Mesenchymal stem cell (in vitro differentiated cells and primary cell): ENCODE data around the gene HOXD11.

Source experiments
- DNase-seq: peaks from one replicate; pipeline ENCODE4 v3.0.0-alpha.2; 2013
- H2AFZ ChIP-seq: one replicate; pipeline ENCODE4 v1.6.1; 2013; ENCODE audit warnings: low read depth, mild to moderate bottlenecking, control low read depth, inconsistent platforms, low read length, moderate library complexity
- H2AK5ac ChIP-seq: 2 replicates; pipeline ENCODE4 v1.6.1; 2013; ENCODE audit warnings: low read length, moderate library complexity, mild to moderate bottlenecking, inconsistent platforms; ENCODE audit not compliant: severe bottlenecking
- H2BK120ac ChIP-seq: one replicate; pipeline ENCODE4 v1.6.1; 2013; ENCODE audit warnings: low read depth, mild to moderate bottlenecking, inconsistent platforms, low read length, moderate library complexity
- H2BK12ac ChIP-seq, 2 experiments: one replicate each; pipeline ENCODE4 v1.6.1; 2013; ENCODE audit warnings: inconsistent platforms in 2 of 2, low read length in 2 of 2, mild to moderate bottlenecking in 2 of 2, moderate library complexity in 2 of 2, control low read depth in 1 of 2
- H2BK15ac ChIP-seq: one replicate; pipeline ENCODE4 v1.6.1; 2013; ENCODE audit warnings: mild to moderate bottlenecking, low read depth, inconsistent platforms; ENCODE audit not compliant: poor library complexity, severe bottlenecking
- H2BK5ac ChIP-seq: 2 replicates; pipeline ENCODE4 v1.6.1; 2013; ENCODE audit warnings: low read depth, mild to moderate bottlenecking, low read length, control low read depth, inconsistent platforms; ENCODE audit not compliant: poor library complexity, severe bottlenecking
- H3K14ac ChIP-seq, 2 experiments: one replicate each; pipeline ENCODE4 v1.6.1; 2013; ENCODE audit warnings: inconsistent platforms in 2 of 2, low read length in 2 of 2, control low read depth in 1 of 2, mild to moderate bottlenecking in 1 of 2, moderate library complexity in 1 of 2
- H3K18ac ChIP-seq, 2 experiments: one replicate each; pipeline ENCODE4 v1.6.1; 2013; ENCODE audit warnings: inconsistent platforms in 2 of 2, low read length in 2 of 2, control low read depth in 1 of 2, low read depth in 1 of 2, mild to moderate bottlenecking in 1 of 2
- H3K23ac ChIP-seq, 2 experiments: one replicate each; pipeline ENCODE4 v1.6.1; 2013; ENCODE audit warnings: inconsistent platforms in 2 of 2, low read length in 2 of 2, mild to moderate bottlenecking in 2 of 2, moderate library complexity in 2 of 2, control low read depth in 1 of 2
- H3K27ac ChIP-seq: 2 replicates; pipeline ENCODE4 v1.5.1; 2013; ENCODE audit warnings: mild to moderate bottlenecking, moderate library complexity, low read length, control low read depth, inconsistent platforms; ENCODE audit not compliant: poor library complexity, severe bottlenecking
- H3K27me3 ChIP-seq, 2 experiments: 2 replicates each; pipeline versions ENCODE4 v1.6.1 to v1.7.0; 2013; ENCODE audit warnings: low read length in 2 of 2, mild to moderate bottlenecking in 2 of 2, moderate library complexity in 2 of 2, control low read depth in 1 of 2, inconsistent platforms in 1 of 2; ENCODE audit not compliant: control insufficient read depth in 1 of 2, insufficient read depth in 1 of 2
- H3K36me3 ChIP-seq, 2 experiments: 2 replicates each; pipeline versions ENCODE4 v1.6.1 to v1.7.0; 2013; ENCODE audit warnings: low read length in 2 of 2, control low read depth in 1 of 2, inconsistent platforms in 1 of 2, low read depth in 1 of 2, mild to moderate bottlenecking in 1 of 2; ENCODE audit not compliant: insufficient read depth in 2 of 2, control insufficient read depth in 1 of 2
- H3K4ac ChIP-seq, 2 experiments: one replicate each; pipeline ENCODE4 v1.6.1; 2013; ENCODE audit warnings: inconsistent platforms in 2 of 2, low read length in 2 of 2, mild to moderate bottlenecking in 2 of 2, moderate library complexity in 2 of 2, control low read depth in 1 of 2, low read depth in 1 of 2
- H3K4me1 ChIP-seq: 2 replicates; pipeline ENCODE4 v1.6.1; 2013; ENCODE audit warnings: low read depth, low read length, control low read depth; ENCODE audit not compliant: control insufficient read depth, insufficient read depth
- H3K4me2 ChIP-seq: 2 replicates; pipeline ENCODE4 v1.6.1; 2013; ENCODE audit warnings: low read length, mild to moderate bottlenecking, inconsistent platforms; ENCODE audit not compliant: poor library complexity, severe bottlenecking
- H3K4me3 ChIP-seq, 2 experiments: 2 replicates each; pipeline versions ENCODE4 v1.5.1 to v1.7.0; 2013; ENCODE audit warnings: low read length in 2 of 2, mild to moderate bottlenecking in 2 of 2, control low read depth in 1 of 2, low read depth in 1 of 2; ENCODE audit not compliant: insufficient read depth in 1 of 2
- H3K79me1 ChIP-seq: replicated peaks from 2 replicates; pipeline ENCODE4 v1.6.1; 2013; ENCODE audit warnings: mild to moderate bottlenecking, control low read depth, low read length, inconsistent platforms; ENCODE audit not compliant: poor library complexity, severe bottlenecking
- H3K9ac ChIP-seq: 2 replicates; pipeline ENCODE4 v1.7.0; 2013; ENCODE audit warnings: mild to moderate bottlenecking, low read length, moderate library complexity
- H3K9me3 ChIP-seq: 2 replicates; pipeline ENCODE4 v1.7.0; 2013; ENCODE audit warnings: mild to moderate bottlenecking, low read length; ENCODE audit not compliant: control insufficient read depth
- H4K8ac ChIP-seq: one replicate; pipeline ENCODE4 v1.6.1; 2013; ENCODE audit warnings: inconsistent platforms, mild to moderate bottlenecking, low read length, moderate library complexity
- H4K91ac ChIP-seq: one replicate; pipeline ENCODE4 v1.6.1; 2013; ENCODE audit warnings: mild to moderate bottlenecking, low read length, inconsistent platforms
- WGBS: methylation state at CpG from one replicate; pipeline ENCODE4 v1.1.7; 2013; ENCODE audit warnings: mixed read lengths; 5-methylcytosine and 5-hydroxymethylcytosine counted together

HOXD11 gene

DNA sequence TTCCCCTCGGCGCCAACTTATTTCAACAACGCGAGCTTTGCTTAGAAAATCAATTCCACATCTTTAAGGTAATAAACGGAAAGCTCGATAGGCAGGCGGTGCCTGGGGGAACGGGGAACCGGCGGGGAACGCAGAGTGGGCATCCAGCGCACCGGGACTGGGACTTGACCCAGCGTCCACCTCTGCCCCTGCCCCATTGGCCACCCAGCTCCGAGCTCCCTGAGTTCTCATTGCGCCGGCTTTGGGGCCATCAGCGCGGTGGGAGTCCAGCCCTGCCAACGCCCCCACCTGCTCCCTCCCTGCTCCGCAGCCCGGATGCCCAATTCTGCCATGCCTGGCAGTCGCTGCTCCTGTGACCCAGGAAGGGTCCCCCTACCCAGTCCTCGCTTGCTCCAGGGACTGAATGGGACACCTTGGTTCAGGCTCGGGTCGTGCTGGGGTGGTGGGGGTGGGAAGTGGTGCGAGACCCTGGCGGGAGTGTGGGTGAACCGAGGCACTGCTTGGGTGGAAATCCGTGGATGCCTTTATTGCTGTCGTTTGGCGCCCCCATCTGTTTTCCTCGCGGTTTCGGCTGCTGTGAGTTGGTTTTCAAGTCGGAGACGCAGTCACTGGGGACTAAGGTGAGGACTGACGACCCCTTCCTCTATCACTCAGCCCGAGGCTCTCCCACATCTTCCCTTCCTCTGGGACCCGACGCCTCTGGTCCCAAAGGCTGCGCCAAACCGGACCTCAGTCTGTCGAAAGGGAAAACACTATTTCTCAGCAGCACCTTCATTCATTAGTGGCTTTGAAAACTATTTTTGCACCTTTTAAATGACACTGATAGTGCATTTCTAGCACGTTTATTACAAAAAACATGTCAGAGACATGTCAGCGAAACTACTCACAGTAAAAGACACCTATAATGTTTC lies 21.0 kb upstream of the HOXD11 start:
- H3K9ac ChIP-seq, result no peak overlapping the region
- no peak overlapping the region for H4K8ac ChIP-seq
- no peak for DNase-seq
- peak overlapping the region in 1 of 2 experiments; percentile 66 for H3K23ac ChIP-seq
- H2BK120ac ChIP-seq, result no peak overlapping the region
- H3K4me1 ChIP-seq, result peaks cover 26% of the 10 kb centered on the region
- no peak overlapping the region for H3K4ac ChIP-seq
- under 1% methylated on average over 43 of the region's 46 CpGs for WGBS
- no peak overlapping the region for H2BK5ac ChIP-seq
- no peak overlapping the region for H3K27ac ChIP-seq
- no peaks in the 10 kb centered on the region for H3K9me3 ChIP-seq
- no peak overlapping the region for H2AK5ac ChIP-seq
- peak overlapping the region in 1 of 2 experiments; percentile 37 for H3K4me3 ChIP-seq
- no peak overlapping the region for H4K91ac ChIP-seq
- H3K4me2 ChIP-seq, result no peak overlapping the region
- no peak overlapping the region for H2BK15ac ChIP-seq
- H3K79me1 ChIP-seq, result no peaks in the 10 kb centered on the region
- H2AFZ ChIP-seq, result no peak overlapping the region
- H3K27me3 ChIP-seq, result peaks cover 98 to 100% of the 10 kb centered on the region in 2 experiments
- H2BK12ac ChIP-seq, result no peak overlapping the region
- no peak overlapping the region for H3K14ac ChIP-seq
- peaks cover 0 to 3% of the 10 kb centered on the region in 2 experiments for H3K36me3 ChIP-seq
- H3K18ac ChIP-seq, result no peak overlapping the region

- Histone ChIP-seq H3K4ac (no peak overlapping the region), H3K9ac (no peak overlapping the region), H3K14ac (peak overlapping the region in 1 of 2 experiments; percentile 41), H3K27ac (no peak overlapping the region), H3K79me1 (no peaks in the 10 kb centered on the region), H2BK120ac (no peak overlapping the region), H3K4me2 (no peak overlapping the region), H3K18ac (no peak overlapping the region), H2AFZ (no peak overlapping the region), H4K8ac (no peak overlapping the region), H3K4me3 (peak overlapping the region in 1 of 2 experiments; percentile 70), H4K91ac (no peak overlapping the region), H2BK12ac (no peak overlapping the region), H3K4me1 (peaks cover 22% of the 10 kb centered on the region), H2AK5ac (no peak overlapping the region), H2BK5ac (no peak overlapping the region), H3K27me3 (peaks cover 96 to 98% of the 10 kb centered on the region in 2 experiments), H3K23ac (peak overlapping the region in 1 of 2 experiments; percentile 89), H2BK15ac (no peak overlapping the region), H3K36me3 (no peaks in the 10 kb centered on the region), H3K9me3 (no peaks in the 10 kb centered on the region)
- WGBS, result 21% methylated on average over 27 of the region's 29 CpGs
- no peak for DNase-seq
Measured at GRCh38 chr2:176087330-176088047, 19.6 kb upstream of the HOXD11 start.

GRCh38 chr2:176088048-176088936 lies 18.8 kb upstream of the HOXD11 start:
- H2BK15ac ChIP-seq, result no peak overlapping the region
- H3K79me1 ChIP-seq, result no peaks in the 10 kb centered on the region
- H3K4ac ChIP-seq, result no peak overlapping the region
- DNase-seq, result peak; percentile 47
- H3K23ac ChIP-seq, result peak overlapping the region in 1 of 2 experiments; percentile 89
- H2BK12ac ChIP-seq, result no peak overlapping the region
- H3K36me3 ChIP-seq, result no peaks in the 10 kb centered on the region
- H3K4me1 ChIP-seq, result peaks cover 24% of the 10 kb centered on the region
- H4K91ac ChIP-seq, result no peak overlapping the region
- no peak overlapping the region for H2AFZ ChIP-seq
- H3K4me2 ChIP-seq, result peak overlapping the region; percentile 63
- H3K9me3 ChIP-seq, result no peaks in the 10 kb centered on the region
- H3K27me3 ChIP-seq, result peaks cover 91 to 96% of the 10 kb centered on the region in 2 experiments
- WGBS, result 5% methylated on average over 34 of the region's 49 CpGs
- no peak overlapping the region for H4K8ac ChIP-seq
- H3K18ac ChIP-seq, result no peak overlapping the region
- H2BK5ac ChIP-seq, result no peak overlapping the region
- no peak overlapping the region for H3K27ac ChIP-seq
- peak overlapping the region; percentile 42 for H3K9ac ChIP-seq
- H2BK120ac ChIP-seq, result no peak overlapping the region
- peak overlapping the region in 1 of 2 experiments; percentile 41 for H3K14ac ChIP-seq
- H3K4me3 ChIP-seq, result peak overlapping the region; percentile 38 to 70
- H2AK5ac ChIP-seq, result no peak overlapping the region
